Smooth muscle cell (in vitro differentiated cells): ENCODE results near the gene DHRSX. TPM values are rescaled to one million over a fixed set of nuclear protein-coding genes. Genes with fewer than 3 reads are reported as not detected.
"Not testable (repeated sequence)": the region's sequence is repeated elsewhere in the genome, so short reads cannot be mapped to it uniquely, and the experiment has no call there.

Experiments used
- DNase-seq: peaks from one replicate; lab custom pipeline; 2025; ENCODE audit not compliant: unreplicated experiment; lab: John Stamatoyannopoulos, UW
- H2AFZ ChIP-seq: fragments of 200-600 bp; sonication (generic); 2 replicates; pipeline ENCODE4 v1.6.0; 2016; ENCODE audit warnings: antibody characterized with exemption, low read depth, mild to moderate bottlenecking
- H3F3A ChIP-seq: fragments of 200-600 bp; sonication (generic); 2 replicates; pipeline ENCODE4 v1.6.0; 2017; ENCODE audit warnings: antibody characterized with exemption, low read depth
- H3K27ac ChIP-seq: fragments of 200-600 bp; sonication (generic); 2 replicates; pipeline ENCODE4 v1.5.1; 2016; ENCODE audit warnings: low read depth, mild to moderate bottlenecking
- H3K27me3 ChIP-seq: fragments of 200-600 bp; sonication (generic); 2 replicates; pipeline ENCODE4 v1.6.1; 2016; ENCODE audit warnings: low read depth, mild to moderate bottlenecking
- H3K36me3 ChIP-seq: fragments of 200-600 bp; sonication (generic); 2 replicates; pipeline ENCODE4 v1.5.1; 2016; ENCODE audit warnings: low read depth
- H3K4me1 ChIP-seq: fragments of 200-600 bp; sonication (generic); 2 replicates; pipeline ENCODE4 v1.5.1; 2016; ENCODE audit warnings: low read depth
- H3K4me2 ChIP-seq: fragments of 200-600 bp; sonication (generic); 2 replicates; pipeline ENCODE4 v1.6.0; 2016; ENCODE audit warnings: mild to moderate bottlenecking
- H3K4me3 ChIP-seq: fragments of 200-600 bp; sonication (generic); 2 replicates; pipeline ENCODE4 v1.5.1; 2016; ENCODE audit warnings: mild to moderate bottlenecking
- H3K79me2 ChIP-seq: fragments of 200-600 bp; sonication (generic); 2 replicates; pipeline ENCODE4 v1.6.0; 2016; ENCODE audit warnings: low read depth, mild to moderate bottlenecking
- H3K9ac ChIP-seq: fragments of 200-600 bp; sonication (generic); 2 replicates; pipeline ENCODE4 v1.6.0; 2016; ENCODE audit warnings: low read depth
- H3K9me3 ChIP-seq: fragments of 200-600 bp; sonication (generic); replicated peaks from 2 replicates; pipeline ENCODE4 v1.5.1; 2016; ENCODE audit warnings: low read depth
- H4K20me1 ChIP-seq: fragments of 200-600 bp; sonication (generic); 2 replicates; pipeline ENCODE4 v1.6.0; 2016; ENCODE audit warnings: low read depth
- CTCF ChIP-seq: fragments of 200-600 bp; sonication (generic); IDR thresholded peaks from 2 replicates; pipeline ENCODE4 v1.5.1; 2017; ENCODE audit warnings: borderline replicate concordance, mild to moderate bottlenecking, antibody characterized with exemption; ENCODE audit not compliant: insufficient read depth, poor library complexity, severe bottlenecking
- whole genome bisulfite sequencing: methylation state at CpG from one replicate; pipeline ENCODE4 v1.1.7; 2016; ENCODE audit warnings: low lambda C conversion rate; 5-methylcytosine and 5-hydroxymethylcytosine counted together
- polyA plus RNA-seq: library from polyadenylated mRNA; unstranded; fragments of >200 nt; fragmentation: Nextera tagmentation; extraction: Ambion mirVana; gene quantifications from 2 replicates; pipeline ENCODE4 v1.2.1, GENCODE V29; 2016
- total RNA-seq: library from RNA; depleted of rRNA; stranded (reverse); fragments of >200 nt; gene quantifications from 2 replicates; pipeline ENCODE4 v1.2.3, GENCODE V29; 2014

Gene DHRSX
- total and polyA plus RNA-seq, 2 experiments from 2014 or later = 32.5 to 49.9 TPM

GRCh38 chrX:2478546-2479419 is 22.0 kb downstream of the DHRSX start:
- Histone ChIP-seq H2AFZ (no peak overlapping the region), H3K9me3 (no peaks in the 10 kb centered on the region), H3F3A (no peaks in the 10 kb centered on the region), H4K20me1 (peaks cover 88% of the 10 kb centered on the region), H3K27ac (no peak overlapping the region), H3K36me3 (no peaks in the 10 kb centered on the region), H3K79me2 (peaks cover 53% of the 10 kb centered on the region), H3K27me3 (no peaks in the 10 kb centered on the region), H3K4me2 (no peak overlapping the region), H3K9ac (no peak overlapping the region), H3K4me3 (no peak overlapping the region), H3K4me1 (no peaks in the 10 kb centered on the region)
- no peak for TF ChIP-seq CTCF
- WGBS = 95% methylated on average over 21 of the region's 21 CpGs
- no peak for DNase-seq

- Histone ChIP-seq H3K79me2 (peaks cover 45% of the 10 kb centered on the region), H4K20me1 (peaks cover 93% of the 10 kb centered on the region)
- not testable (repeated sequence) for H3F3A ChIP-seq, H3K4me2 ChIP-seq, H3K4me3 ChIP-seq, H3K4me1 ChIP-seq, H3K27ac ChIP-seq, H3K36me3 ChIP-seq, H3K27me3 ChIP-seq, H3K9ac ChIP-seq, H3K9me3 ChIP-seq, H2AFZ ChIP-seq, DNase-seq
- WGBS = 90% methylated on average over 11 of the region's 11 CpGs
Observed at GRCh38 chrX:2477313-2477712, 23.5 kb downstream of the DHRSX start.

GRCh38 chrX:2474963-2475726 is 25.6 kb downstream of the DHRSX start:
- WGBS = 93% methylated on average over 18 of the region's 18 CpGs
- Histone ChIP-seq H3K27me3 (no peaks in the 10 kb centered on the region), H3K4me2 (no peak overlapping the region), H3K36me3 (no peaks in the 10 kb centered on the region), H3K79me2 (peaks cover 55% of the 10 kb centered on the region), H3K9ac (no peak overlapping the region), H3K4me3 (no peak overlapping the region), H3F3A (no peaks in the 10 kb centered on the region), H3K9me3 (no peaks in the 10 kb centered on the region), H3K4me1 (no peaks in the 10 kb centered on the region), H3K27ac (no peak overlapping the region), H4K20me1 (peaks cover 96% of the 10 kb centered on the region), H2AFZ (no peak overlapping the region)
- no peak for TF ChIP-seq CTCF
- DNase-seq = no peak

- whole genome bisulfite sequencing = 91% methylated on average over 20 of the region's 20 CpGs
- peaks cover 96% of the 10 kb centered on the region for H4K20me1 ChIP-seq
- H3F3A ChIP-seq = no peaks in the 10 kb centered on the region
- no peaks in the 10 kb centered on the region for H3K36me3 ChIP-seq
- H3K27me3 ChIP-seq = no peaks in the 10 kb centered on the region
- no peak overlapping the region for H2AFZ ChIP-seq
- no peak overlapping the region for H3K9ac ChIP-seq
- DNase-seq = no peak
- H3K27ac ChIP-seq = no peak overlapping the region
- no peaks in the 10 kb centered on the region for H3K4me1 ChIP-seq
- no peak overlapping the region for H3K4me3 ChIP-seq
- no peaks in the 10 kb centered on the region for H3K9me3 ChIP-seq
- no peak overlapping the region for H3K4me2 ChIP-seq
- peaks cover 55% of the 10 kb centered on the region for H3K79me2 ChIP-seq
- TF ChIP-seq CTCF = no peak
Observed at GRCh38 chrX:2474280-2474962, 26.4 kb downstream of the DHRSX start.

DNA sequence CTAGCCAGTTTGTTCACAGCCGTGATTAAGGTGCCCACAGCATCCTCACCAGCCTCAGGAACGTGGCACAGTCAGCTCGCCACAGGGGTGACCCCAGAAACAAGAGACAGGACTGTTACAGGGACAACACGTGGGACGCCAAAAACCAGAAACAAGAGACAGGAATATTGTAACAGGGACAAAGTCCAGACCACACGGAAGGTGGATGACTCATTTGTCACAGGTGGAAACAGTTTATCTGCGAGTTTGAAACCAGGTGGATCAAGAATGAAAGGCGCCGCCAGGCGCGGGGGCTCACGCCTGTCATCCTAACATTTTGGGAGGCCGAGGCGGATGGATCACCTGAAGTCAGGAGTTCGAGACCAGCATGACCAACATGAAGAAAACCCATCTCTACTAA is 27.7 kb downstream of the DHRSX start:
- WGBS = 81% methylated on average over 15 of the region's 15 CpGs
- H3K27me3 ChIP-seq, H3K4me3 ChIP-seq, H3F3A ChIP-seq, H2AFZ ChIP-seq, H3K27ac ChIP-seq, H3K36me3 ChIP-seq, H3K4me2 ChIP-seq, H3K9ac ChIP-seq, H3K4me1 ChIP-seq, H3K9me3 ChIP-seq, DNase-seq: not testable (repeated sequence)
- Histone ChIP-seq H3K79me2 (peaks cover 52% of the 10 kb centered on the region), H4K20me1 (peaks cover 96% of the 10 kb centered on the region)
